ENCODE data around the gene SLC35D3. TPM values are rescaled to one million over a fixed set of nuclear protein-coding genes. Genes with fewer than 3 reads are reported as not detected.

SLC35D3 gene
- total RNA-seq, 4 donors from 2014 or later: not detected

DNA sequence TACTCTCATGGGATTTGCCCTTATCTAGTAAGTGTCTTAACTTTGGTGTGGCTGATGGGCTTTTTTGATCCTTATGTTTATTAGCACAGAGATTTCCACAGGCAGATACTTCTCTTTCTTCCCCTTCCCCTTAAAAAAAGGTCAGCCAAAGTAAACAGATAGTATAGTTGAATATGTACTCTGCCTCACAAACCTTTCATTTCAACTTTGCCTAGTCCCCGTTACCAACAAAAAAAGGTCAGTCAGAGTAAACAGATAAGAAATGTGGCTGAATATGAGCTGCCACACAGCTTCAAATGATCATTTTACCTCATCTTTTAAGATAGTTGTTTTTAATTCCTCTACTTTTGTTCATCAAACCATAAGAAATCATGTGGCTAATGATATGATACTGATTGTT lies 34.1 kb upstream of the SLC35D3 start:
- no peak for DNase-seq
- TF ChIP-seq POLR2A (IDR thresholded peaks at IDR 0.05): no peak
- TF ChIP-seq, protein P1, sequence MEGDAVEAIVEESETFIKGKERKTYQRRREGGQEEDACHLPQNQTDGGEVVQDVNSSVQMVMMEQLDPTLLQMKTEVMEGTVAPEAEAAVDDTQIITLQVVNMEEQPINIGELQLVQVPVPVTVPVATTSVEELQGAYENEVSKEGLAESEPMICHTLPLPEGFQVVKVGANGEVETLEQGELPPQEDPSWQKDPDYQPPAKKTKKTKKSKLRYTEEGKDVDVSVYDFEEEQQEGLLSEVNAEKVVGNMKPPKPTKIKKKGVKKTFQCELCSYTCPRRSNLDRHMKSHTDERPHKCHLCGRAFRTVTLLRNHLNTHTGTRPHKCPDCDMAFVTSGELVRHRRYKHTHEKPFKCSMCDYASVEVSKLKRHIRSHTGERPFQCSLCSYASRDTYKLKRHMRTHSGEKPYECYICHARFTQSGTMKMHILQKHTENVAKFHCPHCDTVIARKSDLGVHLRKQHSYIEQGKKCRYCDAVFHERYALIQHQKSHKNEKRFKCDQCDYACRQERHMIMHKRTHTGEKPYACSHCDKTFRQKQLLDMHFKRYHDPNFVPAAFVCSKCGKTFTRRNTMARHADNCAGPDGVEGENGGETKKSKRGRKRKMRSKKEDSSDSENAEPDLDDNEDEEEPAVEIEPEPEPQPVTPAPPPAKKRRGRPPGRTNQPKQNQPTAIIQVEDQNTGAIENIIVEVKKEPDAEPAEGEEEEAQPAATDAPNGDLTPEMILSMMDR (IDR thresholded peaks at IDR 0.05): no peak
- WGBS, 2 donors: 58 to 79% methylated on average over 1 of the region's 1 CpG

DNA sequence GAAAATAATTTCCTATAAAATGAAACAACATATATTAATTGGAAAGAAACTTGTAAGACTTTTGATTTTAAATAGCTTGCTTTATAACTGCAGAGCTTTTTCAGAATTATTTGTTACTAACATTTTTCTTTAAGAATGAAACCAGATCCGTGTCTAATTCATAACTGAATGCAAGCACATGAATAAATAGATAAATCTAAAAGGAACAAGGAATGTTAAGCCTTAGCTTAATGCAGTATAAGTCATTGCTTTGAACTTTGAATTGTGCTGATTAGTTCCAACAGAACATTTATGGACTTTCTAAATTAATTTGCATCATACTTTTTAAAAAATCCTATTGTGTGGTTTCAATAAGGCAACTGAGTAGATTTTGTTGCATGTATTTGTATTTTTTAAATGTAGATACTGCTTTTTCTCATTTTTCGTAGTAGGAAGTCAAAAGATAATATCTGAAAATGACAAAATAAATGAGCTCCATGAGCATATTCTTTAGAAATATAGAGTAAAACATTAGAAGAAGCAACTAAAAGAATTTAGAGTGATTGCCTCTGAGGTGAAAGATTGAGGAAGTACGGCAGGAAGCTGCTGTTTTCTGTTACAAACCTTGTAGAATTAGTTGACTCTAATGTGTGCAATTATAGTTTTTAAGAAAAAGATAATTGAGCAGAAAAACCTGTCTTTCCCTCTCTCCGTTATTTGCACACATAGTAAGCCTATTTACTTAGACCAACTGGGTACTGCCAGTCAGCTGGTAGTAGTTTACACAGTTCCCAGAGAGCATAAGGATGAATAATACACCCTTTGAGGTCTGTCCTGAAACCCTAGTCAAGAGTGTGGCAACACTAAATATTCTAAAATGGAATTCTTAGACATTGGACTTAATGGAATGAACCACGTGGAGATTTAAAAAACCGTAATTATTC lies 32.6 kb upstream of the SLC35D3 start:
- no peaks in the 10 kb centered on the region for H3K9me3 ChIP-seq
- intact Hi-C loops (cut with DNase I): no loop called here
- no peak for DNase-seq
- whole genome bisulfite sequencing, 2 donors: 71 to 76% methylated on average over 6 of the region's 6 CpGs
- TF ChIP-seq POLR2A (IDR thresholded peaks at IDR 0.05): no peak
- TF ChIP-seq, protein P1 (IDR thresholded peaks at IDR 0.05): no peak
- no peaks in the 10 kb centered on the region for H3K36me3 ChIP-seq
- peaks cover 0 to 9% (median 0%) of the 10 kb centered on the region in 3 donors for H3K4me1 ChIP-seq
- no peak overlapping the region for H3K4me3 ChIP-seq
- no peaks in the 10 kb centered on the region for H3K27me3 ChIP-seq
- H3K27ac ChIP-seq: no peak overlapping the region

More for the DNA sequence above, 34.1 kb upstream of the SLC35D3 start:
- Histone ChIP-seq H3K27ac (no peak overlapping the region), H3K4me1 (peaks cover 0 to 9% (median 0%) of the 10 kb centered on the region in 3 donors), H3K27me3 (no peaks in the 10 kb centered on the region), H3K9me3 (no peaks in the 10 kb centered on the region), H3K4me3 (no peak overlapping the region), H3K36me3 (no peaks in the 10 kb centered on the region)
- intact Hi-C loops (cut with DNase I): no loop called here

DNA sequence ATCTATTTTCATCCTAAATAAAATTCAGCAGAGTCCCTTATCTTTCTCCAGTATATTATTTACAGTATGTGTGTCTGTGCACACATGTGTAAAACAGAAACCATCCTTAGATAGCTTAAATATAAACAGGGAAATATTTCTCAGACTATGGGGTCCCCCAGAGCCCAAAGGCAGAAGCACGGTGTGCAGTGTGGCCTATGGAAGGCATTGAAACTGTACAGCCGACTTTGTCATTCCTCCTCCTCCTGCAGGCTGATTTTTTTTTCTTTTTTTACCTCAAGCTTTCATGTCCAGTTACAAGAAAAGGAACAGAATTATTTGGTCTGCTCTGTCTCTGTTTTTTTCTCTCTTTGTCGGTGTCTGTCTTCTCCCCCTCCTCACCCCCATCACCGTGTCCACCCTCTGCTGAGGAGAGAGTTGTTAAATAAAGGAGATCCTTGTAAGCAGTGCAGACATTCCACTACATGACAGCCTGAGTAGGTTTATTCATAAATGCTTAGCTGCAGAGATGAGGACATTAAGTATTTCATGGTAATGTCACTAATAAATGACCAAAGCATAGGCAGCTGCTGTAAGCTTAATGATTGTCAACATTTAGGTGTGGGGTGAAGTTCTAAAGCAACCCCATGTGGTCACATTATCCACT lies 31.8 kb upstream of the SLC35D3 start:
- intact Hi-C loops (cut with DNase I): no loop called here
- Histone ChIP-seq H3K36me3 (no peaks in the 10 kb centered on the region), H3K27ac (no peak overlapping the region), H3K4me3 (no peak overlapping the region), H3K9me3 (no peaks in the 10 kb centered on the region), H3K4me1 (peaks cover 0 to 9% (median 0%) of the 10 kb centered on the region in 3 donors), H3K27me3 (no peaks in the 10 kb centered on the region)
- TF ChIP-seq, protein P1 (IDR thresholded peaks at IDR 0.05): no peak
- TF ChIP-seq POLR2A (IDR thresholded peaks at IDR 0.05): no peak
- no peak for DNase-seq
- 75 to 81% methylated on average over 4 of the region's 4 CpGs for WGBS, 2 donors

DNA sequence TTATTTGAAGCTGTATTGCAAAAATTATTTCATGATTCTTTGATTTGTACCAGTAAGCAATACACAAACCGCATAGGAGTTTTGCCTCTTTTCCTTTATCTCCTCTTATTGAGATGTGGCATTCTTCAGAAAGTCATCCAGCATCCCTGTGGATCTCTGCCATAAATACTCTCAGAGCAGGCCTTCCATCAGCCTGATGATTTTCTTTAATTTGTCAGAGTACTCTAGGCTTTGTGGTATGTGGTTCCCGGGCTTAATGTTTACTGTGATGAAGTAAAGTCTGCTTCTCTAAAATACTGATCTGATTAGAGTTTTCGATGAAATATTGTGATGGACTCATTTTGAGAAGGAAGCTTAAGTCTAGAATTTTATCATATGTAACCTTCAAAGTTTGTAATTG lies 31.1 kb upstream of the SLC35D3 start:
- intact Hi-C loops (cut with DNase I): no loop called here
- Histone ChIP-seq H3K36me3 (no peaks in the 10 kb centered on the region), H3K27me3 (no peaks in the 10 kb centered on the region), H3K4me3 (no peak overlapping the region), H3K4me1 (peaks cover 0 to 9% (median 0%) of the 10 kb centered on the region in 3 donors), H3K27ac (no peak overlapping the region), H3K9me3 (no peaks in the 10 kb centered on the region)
- no peak for DNase-seq
- TF ChIP-seq, protein P1 (IDR thresholded peaks at IDR 0.05): no peak
- TF ChIP-seq POLR2A (IDR thresholded peaks at IDR 0.05): no peak
- WGBS, 2 donors: 84 to 88% methylated on average over 3 of the region's 3 CpGs

DNA sequence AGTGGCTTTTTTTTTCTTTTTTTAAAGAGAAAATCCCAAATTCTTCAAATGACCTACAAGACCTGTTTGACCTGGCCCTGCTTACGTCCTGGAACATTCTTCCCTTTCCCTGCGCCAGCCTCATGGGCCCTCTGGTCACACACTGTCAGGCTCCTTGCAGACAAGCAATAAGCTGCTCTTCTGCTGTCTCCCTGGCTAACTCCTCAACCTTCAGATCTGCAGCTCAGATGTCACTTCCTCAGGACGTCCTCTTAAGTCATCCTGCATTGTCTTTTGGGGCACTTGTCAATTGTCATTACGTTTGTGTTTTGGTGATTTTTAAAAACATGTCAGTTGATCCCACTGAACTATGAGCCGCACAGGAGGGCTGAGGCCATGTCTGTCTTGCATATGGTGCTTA lies 28.9 kb upstream of the SLC35D3 start:
- Histone ChIP-seq H3K27ac (no peak overlapping the region), H3K9me3 (no peaks in the 10 kb centered on the region), H3K4me3 (no peak overlapping the region), H3K4me1 (peaks cover 0 to 9% (median 0%) of the 10 kb centered on the region in 3 donors), H3K27me3 (no peaks in the 10 kb centered on the region), H3K36me3 (peaks cover 0 to 4% (median 0%) of the 10 kb centered on the region in 3 donors)
- no peak for DNase-seq
- 79 to 86% methylated on average over 5 of the region's 5 CpGs for WGBS, 2 donors
- no peak for TF ChIP-seq POLR2A (IDR thresholded peaks at IDR 0.05)
- TF ChIP-seq, protein P1 (IDR thresholded peaks at IDR 0.05): no peak
- intact Hi-C loops (cut with DNase I): no loop called here

Data from esophagus squamous epithelium (tissue), 5 donors.